ENCODE measurements around the gene TMEM150A.
A peak's percentile ranks its signal among the peaks of the same experiment; 100 is the strongest.
"Not testable (repeated sequence)": the region's sequence is repeated elsewhere in the genome, so short reads cannot be mapped to it uniquely, and the experiment has no call there.

The TMEM150A gene

GRCh38 chr2:85611705-85612587 is 9.4 kb upstream of the TMEM150A start, which contains the start of gene C2orf68:
Gene C2orf68, minus strand, starts transcription at chr2:85612066. Its CDS starts 82 bp downstream, at chr2:85611984.
- DNase-seq, result peak; percentile 89

- DNase-seq, result no peak
Measured at GRCh38 chr2:85611217-85611704, 8.8 kb upstream of the TMEM150A start.

- DNase-seq, result no peak
Measured at GRCh38 chr2:85607268-85608215, 5.0 kb upstream of the TMEM150A start.

GRCh38 chr2:85606116-85606455 is 3.6 kb upstream of the TMEM150A start:
- no peak for DNase-seq

GRCh38 chr2:85605406-85606115 is 3.1 kb upstream of the TMEM150A start:
- no peak for DNase-seq

GRCh38 chr2:85604568-85605339 is 2.3 kb upstream of the TMEM150A start:
- DNase-seq, result no peak

GRCh38 chr2:85604133-85604444 is 1.6 kb upstream of the TMEM150A start:
- not testable (repeated sequence) for DNase-seq

- no peak for DNase-seq
Measured at GRCh38 chr2:85601771-85602475, 575 bp downstream of the TMEM150A start.

GRCh38 chr2:85600951-85601770 is 1.3 kb downstream of the TMEM150A start:
- DNase-seq, result no peak

- no peak for DNase-seq
Measured at GRCh38 chr2:85600235-85600575, 2.3 kb downstream of the TMEM150A start.

GRCh38 chr2:85599468-85600234 is 2.8 kb downstream of the TMEM150A start:
- DNase-seq, result no peak

GRCh38 chr2:85598594-85599340 is 3.7 kb downstream of the TMEM150A start:
- DNase-seq, result no peak

GRCh38 chr2:85597241-85597640 is 5.3 kb downstream of the TMEM150A start:
- DNase-seq, result no peak

- no peak for DNase-seq
Measured at GRCh38 chr2:85596486-85597143, 5.9 kb downstream of the TMEM150A start.

- DNase-seq, result no peak
Measured at GRCh38 chr2:85596026-85596333, 6.5 kb downstream of the TMEM150A start.

- peak; percentile 93 for DNase-seq
Measured at GRCh38 chr2:85595301-85596025, 7.0 kb downstream of the TMEM150A start, which contains the start of gene RNF181. Gene RNF181, plus strand, starts transcription at chr2:85595745. Its CDS starts 19 bp downstream, at chr2:85595764.

GRCh38 chr2:85594715-85595300 is 7.7 kb downstream of the TMEM150A start:
- DNase-seq, result no peak

- DNase-seq, result no peak
Measured at GRCh38 chr2:85593023-85593422, 9.5 kb downstream of the TMEM150A start.

All from COR-L47 (cell line).